PC-3 (cell line): ENCODE results near the gene SCAPER. TPM values are rescaled to one million over a fixed set of nuclear protein-coding genes. Genes with fewer than 3 reads are reported as not detected.

ENCODE experiments used
- ATAC-seq: fragments of 200-7000 bp; cut with Tn5 transposase; 2 replicates; pipeline ENCODE4 v1.9.1; 2020; ENCODE audit warnings: mild to moderate bottlenecking, moderate library complexity
- BruUV-seq: library from RNA; stranded (reverse); fragments of 400-500 nt; replicated peaks from 2 replicates; lab custom pipeline; 2021; lab: Mats Ljungman, UMichigan
- CTCF ChIA-PET: fragments of 300-600 bp; sonication (Branson Sonifier 250); formaldehyde crosslinking; loops from one replicate; lab custom pipeline; 2022; ENCODE audit warnings: antibody characterized with exemption; lab: Charles Lee
- POLR2A ChIA-PET: fragments of 300-600 bp; sonication (Branson Sonifier 250); formaldehyde crosslinking; loops from one replicate; lab custom pipeline; 2022; ENCODE audit warnings: antibody characterized with exemption; ENCODE audit not compliant: unreplicated experiment; lab: Charles Lee
- DNase-seq: peaks from one replicate; pipeline ENCODE4 v3.0.0-alpha.2; 2015
- H2AFZ ChIP-seq: fragments of 300-600 bp; sonication (generic); 2 replicates; pipeline ENCODE4 v1.6.0; 2016; ENCODE audit warnings: antibody characterized with exemption, low read length
- H3F3A ChIP-seq: fragments of 300-600 bp; sonication (generic); one replicate; pipeline ENCODE4 v1.6.0; 2017; ENCODE audit warnings: antibody characterized with exemption, low read length, control low read depth, mild to moderate bottlenecking; ENCODE audit not compliant: unreplicated experiment
- H3K27ac ChIP-seq: fragments of 300-600 bp; sonication (generic); 2 replicates; pipeline ENCODE4 v1.5.1; 2016; ENCODE audit warnings: mild to moderate bottlenecking, low read length
- H3K27me3 ChIP-seq: fragments of 300-600 bp; sonication (generic); 2 replicates; pipeline ENCODE4 v1.6.1; 2016; ENCODE audit warnings: low read length, mixed read lengths
- H3K36me3 ChIP-seq: fragments of 300-600 bp; sonication (generic); 2 replicates; pipeline ENCODE4 v1.6.1; 2016; ENCODE audit warnings: low read depth, mixed run types, low read length, mixed read lengths
- H3K4me1 ChIP-seq: fragments of 300-600 bp; sonication (generic); 2 replicates; pipeline ENCODE4 v1.5.1; 2016; ENCODE audit warnings: low read length; ENCODE audit not compliant: insufficient read depth
- H3K4me2 ChIP-seq: fragments of 300-600 bp; sonication (generic); 2 replicates; pipeline ENCODE4 v1.6.0; 2016; ENCODE audit warnings: low read length
- H3K4me3 ChIP-seq: fragments of 300-600 bp; sonication (generic); 2 replicates; pipeline ENCODE4 v1.5.1; 2016; ENCODE audit warnings: mild to moderate bottlenecking, low read length, mixed read lengths
- H3K79me2 ChIP-seq: fragments of 300-600 bp; sonication (generic); 2 replicates; pipeline ENCODE4 v1.6.1; 2017; ENCODE audit warnings: low read length, mixed read lengths
- H3K9ac ChIP-seq: fragments of 300-600 bp; sonication (generic); 2 replicates; pipeline ENCODE4 v1.6.0; 2016; ENCODE audit warnings: mild to moderate bottlenecking, low read length
- H3K9me2 ChIP-seq: fragments of 300-600 bp; sonication (generic); replicated peaks from 2 replicates; pipeline ENCODE4 v1.6.1; 2016; ENCODE audit warnings: mixed run types, low read length, mixed read lengths
- H3K9me3 ChIP-seq: fragments of 300-600 bp; sonication (generic); 2 replicates; pipeline ENCODE4 v1.6.1; 2016; ENCODE audit warnings: low read length, mixed read lengths
- H4K20me1 ChIP-seq: fragments of 300-600 bp; sonication (generic); 2 replicates; pipeline ENCODE4 v1.6.1; 2016; ENCODE audit warnings: low read length, mixed read lengths
- CTCF ChIP-seq: fragments of 300-600 bp; sonication (generic); conservative IDR thresholded peaks from 2 replicates; pipeline ENCODE4 v1.5.1; 2017; ENCODE audit warnings: antibody characterized with exemption, low read depth, mild to moderate bottlenecking, low read length
- EZH2 ChIP-seq: fragments of 300-600 bp; sonication (generic); IDR thresholded peaks from one replicate; pipeline ENCODE4 v1.6.1; 2017; ENCODE audit warnings: antibody characterized with exemption, mild to moderate bottlenecking, low read length; ENCODE audit not compliant: unreplicated experiment
- EZH2phosphoT487 ChIP-seq: fragments of 300-600 bp; sonication (generic); IDR thresholded peaks from 2 replicates; pipeline ENCODE4 v1.6.1; 2018; ENCODE audit warnings: mild to moderate bottlenecking, antibody characterized with exemption, low read length, borderline replicate concordance
- intact Hi-C: fragments of 100-400 bp; cut with micrococcal nuclease; formaldehyde crosslinking; loops from 2 replicates; pipeline ENCODE4 v1.9.0; 2023
- total RNA-seq: library from RNA; depleted of rRNA; stranded (reverse); fragments of >200 nt; gene quantifications from 2 replicates; pipeline ENCODE4 v1.2.3, GENCODE V29; 2014

The SCAPER gene
- total RNA-seq, 1 experiment from 2014 or later: 6.0 TPM

- ATAC-seq: no peak
- Histone ChIP-seq H3K9ac (no peak overlapping the region), H3K9me3 (no peaks in the 10 kb centered on the region), H3K4me2 (no peak overlapping the region), H4K20me1 (no peaks in the 10 kb centered on the region), H3K36me3 (no peaks in the 10 kb centered on the region), H2AFZ (no peak overlapping the region), H3K9me2 (no peaks in the 10 kb centered on the region), H3K27ac (no peak overlapping the region), H3K79me2 (no peaks in the 10 kb centered on the region), H3F3A (no peaks in the 10 kb centered on the region), H3K4me1 (no peaks in the 10 kb centered on the region), H3K27me3 (no peaks in the 10 kb centered on the region), H3K4me3 (no peak overlapping the region)
- CTCF ChIA-PET: no interaction called here
- POLR2A ChIA-PET: no interaction called here
- no TSS peak for BruUV-seq
- no peak for TF ChIP-seq CTCF
- no peak for TF ChIP-seq EZH2phosphoT487
- TF ChIP-seq EZH2: no peak
- no peak for DNase-seq
- intact Hi-C loops: loop anchor here (10.0 kb wide), 1 partner anchor 479 kb away; no protein-coding TSS in a partner anchor
Observed at GRCh38 chr15:76844096-76844495, 61.0 kb downstream of the SCAPER start.

GRCh38 chr15:76843269-76843668 lies 61.9 kb downstream of the SCAPER start:
- Histone ChIP-seq H3K9me2 (no peaks in the 10 kb centered on the region), H3K4me2 (no peak overlapping the region), H2AFZ (no peak overlapping the region), H3F3A (no peaks in the 10 kb centered on the region), H3K27me3 (no peaks in the 10 kb centered on the region), H3K36me3 (no peaks in the 10 kb centered on the region), H4K20me1 (no peaks in the 10 kb centered on the region), H3K9me3 (no peaks in the 10 kb centered on the region), H3K4me3 (no peak overlapping the region), H3K9ac (no peak overlapping the region), H3K27ac (no peak overlapping the region), H3K4me1 (no peaks in the 10 kb centered on the region), H3K79me2 (no peaks in the 10 kb centered on the region)
- ChIA-PET POLR2A (interaction anchor here (0.6 kb wide), 1 partner anchor 39 kb away, joined by 9 read pairs; no protein-coding TSS in a partner anchor), CTCF (no interaction called here)
- TF ChIP-seq CTCF: no peak
- no peak for TF ChIP-seq EZH2phosphoT487
- TF ChIP-seq EZH2: no peak
- ATAC-seq (no peak), DNase-seq (no peak)
- no TSS peak for BruUV-seq
- intact Hi-C loops: loop anchor here (10.0 kb wide), 1 partner anchor 478 kb away; no protein-coding TSS in a partner anchor

GRCh38 chr15:76840830-76841460 lies 64.2 kb downstream of the SCAPER start:
- Histone ChIP-seq H3K4me2 (no peak overlapping the region), H3K9ac (no peak overlapping the region), H2AFZ (no peak overlapping the region), H3K9me3 (no peaks in the 10 kb centered on the region), H3K79me2 (no peaks in the 10 kb centered on the region), H3K36me3 (no peaks in the 10 kb centered on the region), H3F3A (no peaks in the 10 kb centered on the region), H3K27me3 (no peaks in the 10 kb centered on the region), H4K20me1 (no peaks in the 10 kb centered on the region), H3K9me2 (no peaks in the 10 kb centered on the region), H3K4me1 (no peaks in the 10 kb centered on the region), H3K4me3 (no peak overlapping the region), H3K27ac (no peak overlapping the region)
- CTCF ChIA-PET: no interaction called here
- TF ChIP-seq CTCF: peak; percentile 79
- no peak for TF ChIP-seq EZH2phosphoT487
- no peak for TF ChIP-seq EZH2
- intact Hi-C loops: loop anchor here (1.0 to 10.0 kb wide), 3 partner anchors 476 to 606 kb away; partner anchors contain the start of gene ISL2
- POLR2A ChIA-PET: no interaction called here
- BruUV-seq: no TSS peak
- peak; percentile 53 for DNase-seq
- peak; percentile 58; the same call in 1 of the 2 replicates for ATAC-seq
